Small intestine (tissue), 7 donors: ENCODE measurements around the gene C1orf35. TPM values are rescaled to one million over a fixed set of nuclear protein-coding genes. Genes with fewer than 3 reads are reported as not detected.

Experiments
- DNase-seq, 2 donors: peaks; one replicate each; pipeline versions ENCODE4 v3.0.0 to v3.0.0-alpha.2; 2013
- FAIRE-seq: peaks from 2 replicates; lab custom pipeline; 2012; peaks lifted over from hg19 to GRCh38; lab: Jason Lieb, UNC
- H3K27ac ChIP-seq, 3 donors: one replicate each; pipeline ENCODE4 v1.5.1; 2013; ENCODE audit warnings: low read length in 2 of 3, mild to moderate bottlenecking in 2 of 3, control low read depth in 1 of 3, inconsistent platforms in 1 of 3, low read depth in 1 of 3, moderate library complexity in 1 of 3
- H3K27me3 ChIP-seq, 3 donors: one replicate each; pipeline ENCODE4 v1.6.1; 2013; ENCODE audit warnings: low read length in 3 of 3, inconsistent platforms in 1 of 3; ENCODE audit not compliant: control insufficient read depth in 3 of 3, insufficient read depth in 3 of 3
- H3K36me3 ChIP-seq, 3 donors: one replicate each; pipeline ENCODE4 v1.6.1; 2013; ENCODE audit warnings: low read length in 3 of 3, inconsistent platforms in 1 of 3, low read depth in 1 of 3, mild to moderate bottlenecking in 1 of 3, moderate library complexity in 1 of 3; ENCODE audit not compliant: control insufficient read depth in 3 of 3, insufficient read depth in 2 of 3
- H3K4me1 ChIP-seq, 3 donors: one replicate each; pipeline ENCODE4 v1.6.1; 2013; ENCODE audit warnings: low read length in 2 of 3, inconsistent platforms in 1 of 3, low read depth in 1 of 3, mild to moderate bottlenecking in 1 of 3, moderate library complexity in 1 of 3; ENCODE audit not compliant: control insufficient read depth in 3 of 3, insufficient read depth in 2 of 3
- H3K4me3 ChIP-seq, 3 donors: one replicate each; pipeline ENCODE4 v1.5.1; 2013; ENCODE audit warnings: low read length in 3 of 3, control low read depth in 1 of 3, inconsistent platforms in 1 of 3, low read depth in 1 of 3, mild to moderate bottlenecking in 1 of 3, moderate library complexity in 1 of 3
- H3K9me3 ChIP-seq, 2 donors: one replicate each; pipeline ENCODE4 v1.6.1; 2013; ENCODE audit warnings: low read depth in 1 of 2, low read length in 1 of 2; ENCODE audit not compliant: control insufficient read depth in 2 of 2, insufficient read depth in 1 of 2
- WGBS, 3 donors: extraction: QIAGEN DNeasy Blood & Tissue Kit; methylation state at CpG; one replicate each; pipeline ENCODE4 v1.1.7; 2013; 5-methylcytosine and 5-hydroxymethylcytosine counted together
- polyA plus RNA-seq, 4 donors: library from polyadenylated mRNA; stranded (reverse) in 3 of 4; unstranded in 1 of 4; fragments of 200-250 nt in 3 of 4; fragments of 120-200 nt in 1 of 4; gene quantifications; one replicate each; pipeline versions ENCODE4 v1.2.1 to v1.2.3, GENCODE V29; 2013
- donor health status: healthy with polysubstance abuse.
- donor health status: control.
- donor health status: control.
- donor health status: Bipolar disorder and iron deficiency.
- donor health status: healthy.

C1orf35 gene
- polyA plus RNA-seq, 4 donors, result 15.4 to 18.1 (median 16.0) TPM

GRCh38 chr1:228079601-228080263 lies 23.4 kb downstream of the C1orf35 start:
- H3K27me3 ChIP-seq, result peaks cover 0 to 8% (median 0%) of the 10 kb centered on the region in 3 donors
- WGBS, 3 donors, result 81 to 91% (median 90%) methylated on average over 7 of the region's 7 CpGs
- no peak for DNase-seq
- no peak for FAIRE-seq
- H3K4me1 ChIP-seq, result peaks cover 3 to 14% (median 6%) of the 10 kb centered on the region in 3 donors
- no peak overlapping the region for H3K4me3 ChIP-seq
- H3K36me3 ChIP-seq, result peaks cover 0 to 9% (median 0%) of the 10 kb centered on the region in 3 donors
- H3K27ac ChIP-seq, result no peak overlapping the region
- no peaks in the 10 kb centered on the region for H3K9me3 ChIP-seq

GRCh38 chr1:228079013-228079412 lies 24.1 kb downstream of the C1orf35 start:
- WGBS, 3 donors, result 90 to 98% (median 90%) methylated on average over 7 of the region's 7 CpGs
- Histone ChIP-seq H3K27me3 (peaks cover 0 to 14% (median 0%) of the 10 kb centered on the region in 3 donors), H3K9me3 (no peaks in the 10 kb centered on the region), H3K36me3 (peaks cover 0 to 8% (median 0%) of the 10 kb centered on the region in 3 donors), H3K4me1 (peaks cover 0 to 6% (median 2%) of the 10 kb centered on the region in 3 donors), H3K4me3 (no peak overlapping the region), H3K27ac (no peak overlapping the region)
- FAIRE-seq (no peak), DNase-seq (no peak)

- Histone ChIP-seq H3K9me3 (no peaks in the 10 kb centered on the region), H3K36me3 (no peaks in the 10 kb centered on the region), H3K27me3 (peaks cover 0 to 21% (median 0%) of the 10 kb centered on the region in 3 donors), H3K4me1 (peaks cover 0 to 6% (median 2%) of the 10 kb centered on the region in 3 donors), H3K27ac (no peak overlapping the region), H3K4me3 (no peak overlapping the region)
- DNase-seq, result no peak
- no peak for FAIRE-seq
- WGBS, 3 donors, result 63 to 72% (median 67%) methylated on average over 10 of the region's 10 CpGs
Observed at GRCh38 chr1:228077565-228078330, 25.4 kb downstream of the C1orf35 start.

GRCh38 chr1:228076796-228077430 lies 26.2 kb downstream of the C1orf35 start:
- Histone ChIP-seq H3K27ac (no peak overlapping the region), H3K36me3 (no peaks in the 10 kb centered on the region), H3K4me3 (no peak overlapping the region), H3K4me1 (peaks cover 0 to 6% (median 2%) of the 10 kb centered on the region in 3 donors), H3K9me3 (no peaks in the 10 kb centered on the region), H3K27me3 (peaks cover 0 to 21% (median 0%) of the 10 kb centered on the region in 3 donors)
- no peak for DNase-seq
- no peak for FAIRE-seq
- 61 to 69% (median 63%) methylated on average over 6 to 9 of the region's 9 CpGs for WGBS, 3 donors

GRCh38 chr1:228075801-228076271 lies 27.3 kb downstream of the C1orf35 start:
- H3K4me3 ChIP-seq, result no peak overlapping the region
- FAIRE-seq, result no peak
- DNase-seq, result no peak
- 55 to 78% (median 71%) methylated on average over 9 of the region's 9 CpGs for WGBS, 3 donors
- H3K4me1 ChIP-seq, result no peaks in the 10 kb centered on the region
- H3K36me3 ChIP-seq, result no peaks in the 10 kb centered on the region
- H3K9me3 ChIP-seq, result no peaks in the 10 kb centered on the region
- peaks cover 0 to 22% (median 0%) of the 10 kb centered on the region in 3 donors for H3K27me3 ChIP-seq
- H3K27ac ChIP-seq, result no peak overlapping the region

- Histone ChIP-seq H3K9me3 (no peaks in the 10 kb centered on the region), H3K4me1 (no peaks in the 10 kb centered on the region), H3K36me3 (no peaks in the 10 kb centered on the region), H3K27ac (no peak overlapping the region), H3K27me3 (peaks cover 0 to 25% (median 0%) of the 10 kb centered on the region in 3 donors), H3K4me3 (no peak overlapping the region)
- no peak for FAIRE-seq
- no peak for DNase-seq
- 27 to 43% (median 33%) methylated on average over 17 to 18 of the region's 18 CpGs for WGBS, 3 donors
Observed at GRCh38 chr1:228074954-228075730, 28.0 kb downstream of the C1orf35 start.

GRCh38 chr1:228073857-228074545 lies 29.1 kb downstream of the C1orf35 start:
- H3K4me1 ChIP-seq, result no peaks in the 10 kb centered on the region
- H3K9me3 ChIP-seq, result no peaks in the 10 kb centered on the region
- H3K27me3 ChIP-seq, result peaks cover 0 to 31% (median 0%) of the 10 kb centered on the region in 3 donors
- H3K36me3 ChIP-seq, result no peaks in the 10 kb centered on the region
- WGBS, 3 donors, result 32 to 41% (median 32%) methylated on average over 14 to 16 of the region's 16 CpGs
- FAIRE-seq, result no peak
- no peak for DNase-seq
- H3K4me3 ChIP-seq, result no peak overlapping the region
- H3K27ac ChIP-seq, result no peak overlapping the region
